Activated CD8-positive, alpha-beta memory T cell treated with anti-CD3 and anti-CD28 coated beads, Interleukin-2, amount 50 U/mL, for 4 hours (primary cell): Measurements from ENCODE around the gene EYA2.

Experiments used
- DNase-seq: peaks from one replicate; pipeline ENCODE4 v3.0.0-alpha.2; 2020

Gene EYA2

GRCh38 chr20:47216819-47217410 is 322.3 kb downstream of the EYA2 start:
- DNase-seq, result no peak

DNA sequence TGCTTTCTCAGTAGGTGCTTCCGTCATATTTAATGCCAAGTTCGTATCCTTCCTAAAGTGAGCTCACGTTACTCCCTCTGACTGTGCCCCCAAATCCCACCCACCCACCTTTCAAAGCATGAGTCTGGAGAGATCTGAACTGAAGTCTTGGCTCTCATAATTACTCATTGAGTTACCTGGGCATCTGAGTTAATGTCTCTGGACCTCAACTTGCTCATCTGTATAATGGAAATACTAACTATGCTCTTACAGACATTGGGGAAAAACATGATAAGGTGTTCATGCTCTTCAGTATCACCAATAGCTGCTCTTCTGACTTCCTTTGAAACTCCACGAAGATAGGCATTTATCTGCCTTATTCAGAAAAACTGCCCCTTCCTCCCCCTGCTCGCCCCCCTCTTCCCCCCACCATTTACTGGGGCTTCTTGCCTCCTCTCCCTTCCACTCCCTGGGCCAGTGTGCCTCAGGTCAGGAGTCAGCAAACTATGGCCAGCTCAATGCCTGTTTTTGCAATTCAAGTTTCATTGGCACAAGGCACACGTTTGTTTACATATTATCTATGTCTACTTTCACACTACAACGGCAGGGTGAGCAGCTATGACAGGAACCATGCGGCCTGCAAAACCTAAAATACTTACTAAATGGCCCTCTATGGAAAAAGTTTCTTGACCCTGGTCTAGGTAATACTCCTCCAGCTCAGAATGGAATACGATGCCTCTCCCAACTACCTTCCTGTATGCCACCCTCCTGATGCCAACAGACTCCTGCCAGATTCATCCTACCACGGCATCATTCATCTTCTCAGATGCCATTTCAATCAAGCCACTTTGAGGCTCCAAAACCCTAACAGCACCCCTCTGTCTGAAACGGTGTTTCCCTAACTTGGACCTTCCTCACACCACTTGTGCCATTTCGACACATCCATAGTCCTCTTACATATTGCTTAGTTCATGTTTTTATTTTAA is 323.1 kb downstream of the EYA2 start:
- DNase-seq, result no peak

DNA sequence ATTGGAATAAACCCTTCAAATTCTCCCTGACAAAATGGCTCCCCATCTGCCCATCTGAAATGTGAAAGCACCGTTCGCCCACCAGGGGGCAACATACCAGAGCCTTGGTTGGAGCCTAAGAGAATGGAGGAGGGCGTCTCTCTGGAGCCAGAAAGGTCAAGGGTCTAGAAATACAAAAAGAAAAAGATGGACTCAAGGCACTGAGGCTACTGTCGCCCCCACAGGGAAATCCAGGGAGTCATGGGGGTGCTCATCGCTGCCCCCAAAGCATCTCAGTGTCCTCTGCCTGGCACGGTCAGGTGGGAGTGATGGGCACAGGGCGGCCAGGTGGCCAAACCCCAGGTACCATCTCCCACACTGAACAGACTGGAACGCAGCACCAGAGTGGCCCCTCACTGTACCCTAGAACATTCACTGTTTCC is 325.5 kb downstream of the EYA2 start:
- DNase-seq, result peak; percentile 53

DNA sequence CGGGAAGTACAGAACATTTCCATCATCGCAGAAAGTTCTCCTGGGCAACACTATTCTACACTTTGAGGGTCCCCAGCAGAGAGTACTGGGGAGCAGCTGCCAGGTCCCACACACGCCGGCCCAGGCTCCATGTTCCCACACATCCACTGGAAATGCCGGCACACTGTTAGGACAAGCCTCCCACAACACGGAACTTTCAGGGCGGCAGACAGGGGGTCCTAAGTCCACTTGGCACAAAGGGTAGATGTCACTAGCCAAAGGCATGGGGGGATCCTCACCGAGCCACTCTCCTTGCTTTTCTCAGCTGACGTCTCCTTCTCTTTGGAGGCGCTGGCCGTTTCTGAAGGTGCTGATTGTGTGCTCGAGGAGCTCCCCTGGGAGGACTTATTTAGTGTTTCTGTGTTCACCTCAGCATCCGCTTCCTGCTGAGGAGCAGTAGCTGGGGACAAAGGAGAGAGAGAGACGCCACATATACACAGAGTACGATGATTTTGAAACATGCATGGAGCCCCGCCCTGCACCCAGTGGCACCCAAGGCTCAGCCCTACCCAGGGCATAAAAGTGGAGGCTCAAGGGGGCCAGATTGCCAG is 326.5 kb downstream of the EYA2 start:
- DNase-seq, result no peak

DNA sequence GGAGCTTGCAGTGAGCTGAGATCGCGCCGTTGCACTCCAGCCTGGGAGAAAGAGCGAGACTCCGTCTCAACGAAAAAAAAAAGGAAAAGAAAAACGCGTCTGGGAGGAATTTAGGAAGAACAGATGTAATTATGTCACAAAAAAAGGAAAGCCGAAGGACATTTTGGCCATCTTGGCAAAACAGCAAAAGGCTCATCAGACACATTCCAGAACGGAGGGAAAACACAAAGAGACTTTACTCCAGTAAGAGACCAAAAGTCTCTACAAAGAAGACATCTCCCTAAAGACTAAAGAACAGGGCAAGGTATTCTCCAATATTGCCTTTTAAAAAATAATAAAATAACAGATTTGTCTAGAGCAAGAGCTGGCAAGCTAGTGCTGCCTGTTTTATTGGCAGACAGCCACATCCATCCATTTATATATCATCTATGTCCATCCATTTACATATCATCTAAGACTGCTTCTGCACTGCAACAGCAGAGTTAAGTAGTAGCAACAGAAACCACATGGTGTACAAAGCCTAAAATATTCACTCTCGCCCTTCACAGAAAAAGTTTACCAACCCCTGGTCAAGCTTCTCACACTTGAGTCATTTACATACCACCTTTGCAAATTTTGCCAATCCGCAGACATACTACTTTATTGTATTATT is 328.0 kb downstream of the EYA2 start:
- DNase-seq, result no peak

DNA sequence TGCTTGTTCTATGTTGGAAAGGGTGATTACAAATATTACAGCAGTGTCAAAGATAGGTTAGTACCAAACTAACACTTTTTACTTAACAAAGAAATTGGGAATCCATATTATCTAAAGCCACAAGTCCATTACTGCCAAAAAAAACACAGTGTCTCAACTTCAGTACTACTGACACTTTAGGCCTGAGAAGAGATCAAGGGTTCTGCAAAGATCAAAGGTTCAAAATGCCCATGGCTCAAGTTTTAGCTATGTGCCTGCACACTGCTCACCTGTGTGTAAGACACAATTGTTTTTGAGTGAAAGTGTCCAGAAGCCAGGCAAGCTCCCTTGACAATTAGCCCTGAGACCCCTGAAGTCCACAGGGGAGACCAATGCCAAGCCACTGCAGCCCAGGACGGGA is 329.3 kb downstream of the EYA2 start:
- DNase-seq, result no peak

DNA sequence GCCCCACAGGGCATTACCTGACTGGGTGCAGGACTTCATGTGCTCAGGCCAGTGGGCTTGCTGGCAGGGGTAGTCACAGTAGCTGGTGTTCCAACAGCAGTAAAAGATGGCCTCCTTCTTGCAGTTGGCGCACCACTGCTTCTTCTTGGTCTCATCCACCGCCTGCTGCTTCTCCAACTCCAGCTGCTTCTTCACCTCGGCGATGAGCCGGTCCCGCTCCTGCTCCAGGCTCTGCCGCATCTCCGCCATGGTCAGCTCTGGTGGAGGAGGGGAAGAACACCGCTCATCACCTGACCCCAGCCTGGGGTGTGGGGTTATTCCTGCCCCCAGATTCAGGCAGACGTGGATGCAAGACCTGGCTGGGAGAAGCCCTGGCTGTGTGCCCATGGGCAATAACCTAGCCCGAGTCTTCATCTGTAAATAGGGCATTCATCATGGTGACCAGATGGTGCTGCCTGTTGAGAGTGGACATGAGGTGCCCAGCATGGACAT is 329.7 kb downstream of the EYA2 start:
- DNase-seq, result no peak

DNA sequence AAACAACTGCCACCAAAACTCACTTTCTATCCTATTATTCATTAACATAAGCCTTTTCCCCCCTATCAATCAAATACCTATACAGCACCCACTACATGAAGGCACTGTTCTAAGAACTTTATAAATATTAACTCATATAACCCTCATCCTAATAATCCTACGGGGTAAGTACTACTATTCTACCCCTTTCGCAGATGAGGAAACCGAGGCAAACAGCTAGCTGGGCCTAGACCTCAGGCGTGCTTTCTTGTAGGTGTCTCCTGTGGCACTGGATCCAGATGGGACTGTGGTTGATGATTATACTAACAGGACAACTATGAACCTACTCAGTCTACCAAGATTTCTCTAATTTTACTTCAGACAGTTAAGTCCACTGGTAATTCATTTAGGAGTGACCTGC is 330.2 kb downstream of the EYA2 start:
- DNase-seq, result no peak

DNA sequence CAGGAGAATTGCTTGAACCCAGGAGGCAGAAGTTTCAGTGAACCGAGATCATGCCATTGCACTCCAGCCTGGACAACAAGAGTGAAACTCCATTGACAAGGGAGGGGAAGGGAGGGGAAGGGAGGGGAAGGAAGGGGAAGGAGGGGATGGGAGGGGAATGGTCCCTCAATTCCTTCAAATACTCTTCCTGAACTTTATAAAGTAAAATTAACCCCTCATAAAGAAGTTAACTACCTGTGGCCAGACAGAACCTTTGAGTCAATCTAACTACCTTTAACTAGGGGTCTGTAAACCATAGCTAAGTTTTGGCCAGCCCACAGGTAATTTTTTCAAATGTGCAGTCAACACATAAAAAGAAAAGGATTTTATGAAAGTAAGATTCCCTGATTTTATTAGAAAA is 330.8 kb downstream of the EYA2 start:
- DNase-seq, result no peak

DNA sequence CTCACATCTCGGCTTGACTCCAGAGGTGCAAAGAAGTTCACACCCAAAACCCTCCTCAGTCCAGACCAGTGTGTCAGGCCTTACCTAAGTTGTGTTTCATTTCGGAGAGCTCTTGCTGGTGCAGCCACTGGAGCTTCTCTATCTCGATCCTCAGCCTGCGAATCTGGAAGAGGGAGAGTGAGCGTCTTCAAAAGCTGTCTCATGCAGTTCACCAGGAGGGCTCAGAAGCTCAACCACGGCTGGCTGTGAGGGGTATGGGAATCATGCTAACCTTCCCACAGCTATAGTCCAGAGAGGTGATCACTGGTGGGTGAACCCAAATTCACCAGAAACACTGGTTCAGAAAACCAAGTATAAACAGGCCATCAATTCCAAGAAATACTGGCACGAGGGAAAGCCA is 332.5 kb downstream of the EYA2 start:
- no peak for DNase-seq

- no peak for DNase-seq
Measured at GRCh38 chr20:47227576-47227975, 332.9 kb downstream of the EYA2 start.

- DNase-seq, result no peak
Measured at GRCh38 chr20:47228654-47229053, 334.0 kb downstream of the EYA2 start.

GRCh38 chr20:47230811-47231256 is 336.2 kb downstream of the EYA2 start:
- DNase-seq, result no peak

GRCh38 chr20:47231382-47232039 is 336.9 kb downstream of the EYA2 start:
- no peak for DNase-seq

DNA sequence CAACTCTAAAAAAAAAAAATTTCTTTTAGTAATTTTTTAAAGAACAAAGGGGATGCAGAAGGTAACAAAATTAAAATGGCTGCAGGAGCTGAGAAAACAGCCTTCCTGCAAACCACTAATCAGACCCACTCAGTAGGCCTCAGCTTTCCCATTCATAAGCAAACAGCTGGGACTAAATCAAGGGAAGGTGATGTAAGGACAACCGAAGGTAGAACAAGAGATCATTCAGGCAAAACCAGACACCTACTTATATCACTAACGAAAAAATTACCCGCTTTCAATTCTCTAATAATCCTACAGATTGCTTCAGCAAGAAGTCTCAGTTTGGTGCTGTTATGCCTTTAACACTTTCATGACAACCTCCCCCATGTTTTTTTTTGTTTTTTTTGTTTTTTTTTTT is 337.9 kb downstream of the EYA2 start:
- DNase-seq, result no peak

DNA sequence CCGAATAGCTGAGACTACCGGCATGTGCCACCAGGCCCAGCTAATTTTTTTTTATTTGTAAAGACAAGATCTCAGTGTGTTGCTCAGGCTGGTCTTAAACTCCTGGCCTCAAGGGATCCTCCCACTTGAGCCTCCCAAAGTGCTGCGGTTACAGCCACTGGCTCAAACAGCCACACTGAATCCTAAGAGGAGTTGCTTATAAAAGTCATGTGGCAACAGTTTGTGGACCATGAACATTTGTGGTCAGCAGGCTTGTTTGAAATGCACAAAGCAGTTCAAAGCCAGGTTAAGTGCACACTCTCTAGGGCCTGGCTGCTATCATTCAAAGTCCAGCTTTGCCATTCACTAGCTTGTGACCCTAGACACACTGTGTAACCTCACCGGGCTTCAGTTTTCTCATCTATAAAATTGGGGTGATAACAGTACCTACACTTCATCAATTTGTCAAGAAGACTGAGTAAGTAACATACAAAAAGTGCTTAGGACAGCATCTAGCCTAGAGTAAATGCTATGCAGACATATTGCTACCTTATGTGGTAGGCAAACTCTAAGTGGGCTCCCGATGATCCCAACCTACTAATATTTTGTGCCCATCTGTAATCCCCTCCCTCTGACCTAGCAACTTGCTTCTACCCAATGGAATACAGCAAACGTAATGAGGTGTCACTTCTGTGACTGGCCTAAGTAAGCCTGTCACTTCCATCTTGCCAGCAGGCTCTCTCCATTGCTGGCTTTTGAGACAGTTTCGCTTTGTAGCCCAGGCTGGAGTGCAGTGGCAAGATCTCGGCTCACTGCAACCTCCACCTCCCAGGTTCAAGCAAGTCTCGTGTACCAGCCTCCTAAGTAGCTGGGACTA is 338.9 kb downstream of the EYA2 start:
- DNase-seq, result no peak

DNA sequence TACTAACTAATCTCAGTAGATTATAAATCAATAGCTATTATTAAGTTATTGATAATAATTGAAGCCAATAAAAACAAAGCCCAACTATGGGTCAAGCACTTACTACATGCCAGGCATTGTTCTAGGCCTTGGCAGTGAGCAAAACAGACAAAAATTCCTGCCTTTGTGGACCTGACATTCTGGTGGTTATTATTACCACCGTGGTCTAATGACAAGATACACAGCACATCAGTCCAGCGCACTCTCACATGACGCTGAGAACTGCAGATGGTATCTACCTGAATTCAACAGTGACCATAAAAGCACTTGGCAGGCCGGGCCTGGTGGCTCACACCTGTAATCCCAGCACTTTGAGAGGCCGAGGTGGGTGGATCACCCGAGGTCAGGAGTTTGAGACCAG is 340.5 kb downstream of the EYA2 start:
- no peak for DNase-seq

DNA sequence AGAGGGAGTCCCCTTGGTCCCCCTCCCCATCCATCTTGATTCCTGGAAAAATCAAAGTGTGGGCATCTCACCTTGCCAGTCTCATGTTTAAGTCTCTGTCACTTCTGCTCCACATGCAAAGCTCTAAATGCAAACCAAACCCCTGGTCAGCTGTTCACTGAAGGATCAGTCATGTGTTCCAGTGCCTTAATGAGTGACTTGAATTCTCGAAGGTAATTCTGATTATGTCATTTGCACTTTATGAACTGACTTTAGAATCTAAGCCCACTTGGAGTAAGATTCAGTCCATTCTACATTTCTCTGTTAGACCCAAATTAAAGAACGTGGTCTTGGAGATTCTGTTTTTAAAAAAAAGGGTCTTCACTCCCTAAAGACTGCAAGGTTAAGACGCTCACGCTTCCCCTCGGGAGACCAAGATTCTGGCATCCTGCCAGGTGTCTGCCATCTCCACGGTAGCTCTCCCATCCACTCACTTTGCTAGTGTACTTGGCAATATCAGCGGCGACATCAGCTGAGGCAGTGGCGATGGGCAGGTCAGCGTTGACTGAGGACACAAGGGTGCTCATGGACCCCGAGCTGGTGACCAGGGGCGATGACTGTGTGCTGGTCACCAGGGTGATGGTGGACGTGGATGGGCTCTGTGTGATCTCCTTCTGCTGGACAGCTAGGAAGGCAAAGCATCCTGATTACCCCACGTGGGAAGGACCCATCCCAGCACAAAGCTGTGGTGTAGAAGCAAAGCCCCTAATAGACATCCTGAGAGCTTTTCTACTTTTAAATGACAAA is 341.4 kb downstream of the EYA2 start:
- no peak for DNase-seq

- DNase-seq, result no peak
Measured at GRCh38 chr20:47236639-47236900, 341.9 kb downstream of the EYA2 start.

DNA sequence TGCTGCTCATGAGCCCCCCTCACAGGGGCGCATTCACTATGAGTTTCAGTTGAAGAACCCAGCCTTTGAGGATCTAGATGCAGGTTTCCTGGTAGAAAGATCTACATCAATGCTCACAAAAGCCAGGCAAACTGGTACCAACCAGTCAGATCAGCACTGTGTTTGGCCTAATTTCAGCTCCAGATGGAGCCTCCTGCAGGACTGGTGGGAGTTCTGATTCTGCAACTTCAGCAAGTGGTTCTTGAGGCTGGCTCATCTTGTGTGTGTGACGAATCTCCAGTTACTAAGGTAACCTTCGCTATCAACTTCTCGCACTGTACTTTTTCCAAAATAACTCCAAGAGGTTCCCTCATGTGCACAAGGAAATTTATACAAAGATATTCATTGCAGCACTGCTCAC is 343.1 kb downstream of the EYA2 start:
- no peak for DNase-seq
